CD4-positive, alpha-beta T cell treated with Interleukin-10 for 1 hour (primary cell): ENCODE data around the gene KDM4C.

ENCODE experiments used
- DNase-seq: peaks from one replicate; pipeline ENCODE4 v3.0.0-alpha.2; 2020

KDM4C gene

GRCh38 chr9:7148243-7148765 lies 390.5 kb downstream of the KDM4C start:
- no peak for DNase-seq

DNA sequence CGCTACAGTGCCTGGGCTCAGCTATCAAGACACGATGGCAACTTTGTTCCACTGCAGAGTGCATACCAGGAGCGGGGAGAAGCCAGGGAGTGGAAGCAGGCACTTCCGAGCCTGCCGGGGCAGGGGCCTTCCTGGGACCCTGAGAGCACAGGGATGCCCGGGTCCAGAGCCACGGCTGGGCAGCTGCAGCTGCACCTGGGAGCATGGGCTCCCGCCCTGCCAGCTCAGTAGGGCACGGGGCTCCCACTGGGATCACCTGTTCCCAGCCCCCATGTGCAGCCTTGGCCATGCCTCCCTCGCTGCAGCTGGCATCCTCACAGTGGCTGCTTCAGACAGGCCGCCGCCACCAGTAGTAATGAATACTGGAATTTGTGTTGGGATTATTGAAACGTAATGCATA lies 391.5 kb downstream of the KDM4C start:
- no peak for DNase-seq

- peak; percentile 33 for DNase-seq
These were observed 392.5 kb downstream of the KDM4C start for GRCh38 chr9:7150153-7150890.

DNA sequence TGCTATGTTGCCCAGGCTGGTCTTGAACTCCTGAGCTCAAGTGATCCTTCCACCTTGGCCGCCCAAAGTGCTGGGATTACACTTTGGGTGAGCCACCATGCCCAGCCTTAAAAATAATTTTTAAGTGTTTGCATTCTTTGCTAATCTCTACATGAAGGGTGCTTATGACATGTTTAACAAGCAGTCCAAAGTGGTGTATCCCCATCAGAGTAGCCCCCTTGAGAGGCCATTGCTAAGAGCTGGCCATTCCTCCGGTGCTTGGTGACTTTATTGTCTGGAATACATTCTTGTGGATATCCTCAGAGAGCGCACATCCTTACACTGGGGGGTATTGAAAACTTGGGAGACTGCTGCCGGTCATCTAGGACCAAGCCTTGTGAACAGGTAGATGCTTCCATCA lies 395.4 kb downstream of the KDM4C start:
- no peak for DNase-seq

GRCh38 chr9:7153566-7153965 lies 395.8 kb downstream of the KDM4C start:
- no peak for DNase-seq

GRCh38 chr9:7154003-7154619 lies 396.3 kb downstream of the KDM4C start:
- no peak for DNase-seq

- DNase-seq, result no peak
These were observed 396.9 kb downstream of the KDM4C start for GRCh38 chr9:7154650-7155049.

GRCh38 chr9:7161469-7161868 lies 403.7 kb downstream of the KDM4C start:
- DNase-seq, result no peak

- DNase-seq, result no peak
These were observed 406.2 kb downstream of the KDM4C start for GRCh38 chr9:7163932-7164331.

GRCh38 chr9:7164440-7165330 lies 406.9 kb downstream of the KDM4C start:
- no peak for DNase-seq

DNA sequence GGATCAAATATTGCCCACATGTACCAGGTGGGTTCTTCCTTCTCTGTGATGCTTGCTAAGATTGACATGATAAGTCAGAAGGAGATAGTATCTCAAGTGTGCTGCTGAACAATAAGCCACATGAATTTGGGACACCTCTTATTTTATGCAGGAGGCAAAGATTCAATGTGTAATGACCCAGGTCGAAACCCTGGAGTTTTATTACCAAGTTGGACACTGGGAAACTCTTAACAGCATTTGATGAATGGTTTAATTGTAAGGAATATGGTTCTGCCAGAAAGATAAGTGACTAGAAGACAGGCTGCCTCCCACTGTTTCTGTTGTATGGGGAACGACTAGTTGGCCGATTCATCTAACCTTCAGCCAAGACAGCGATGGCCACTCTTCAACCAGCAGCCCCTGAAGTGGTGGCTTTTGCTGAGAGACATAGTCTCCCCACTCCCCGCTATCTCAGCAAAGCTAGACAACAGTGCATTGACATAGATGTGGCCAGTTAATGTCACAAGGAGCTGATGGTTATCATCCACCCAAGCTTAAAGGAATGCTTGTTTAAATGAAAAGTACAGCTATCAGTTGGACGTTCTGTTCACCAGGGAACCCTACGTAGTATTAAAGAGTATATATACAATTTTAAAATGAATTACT lies 407.7 kb downstream of the KDM4C start:
- DNase-seq, result no peak

DNA sequence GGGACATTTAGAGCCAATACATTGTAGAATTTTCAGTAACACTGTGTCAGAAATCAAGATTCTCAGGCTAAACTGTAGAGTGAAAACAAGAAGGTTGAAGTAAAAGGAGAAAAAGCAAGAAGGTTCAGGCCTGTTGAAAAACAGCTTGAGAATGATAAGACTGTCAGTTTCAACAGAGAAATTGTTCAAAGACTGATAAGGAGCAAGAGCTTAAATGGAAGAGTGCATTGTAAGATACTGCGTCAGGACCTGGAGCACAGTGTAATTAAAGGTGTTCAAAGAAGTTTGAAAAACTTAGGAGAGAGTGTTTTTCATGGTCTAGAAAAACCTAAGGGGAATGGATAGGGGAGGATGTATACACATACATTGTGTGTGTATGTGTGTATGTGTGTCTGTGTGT lies 408.3 kb downstream of the KDM4C start:
- no peak for DNase-seq

- DNase-seq, result no peak
These were observed 412.1 kb downstream of the KDM4C start for GRCh38 chr9:7169717-7170389.

GRCh38 chr9:7171396-7172153 lies 413.8 kb downstream of the KDM4C start:
- no peak for DNase-seq

GRCh38 chr9:7172154-7173115 lies 414.7 kb downstream of the KDM4C start:
- no peak for DNase-seq

GRCh38 chr9:7173139-7173538 lies 415.4 kb downstream of the KDM4C start:
- DNase-seq, result no peak

DNA sequence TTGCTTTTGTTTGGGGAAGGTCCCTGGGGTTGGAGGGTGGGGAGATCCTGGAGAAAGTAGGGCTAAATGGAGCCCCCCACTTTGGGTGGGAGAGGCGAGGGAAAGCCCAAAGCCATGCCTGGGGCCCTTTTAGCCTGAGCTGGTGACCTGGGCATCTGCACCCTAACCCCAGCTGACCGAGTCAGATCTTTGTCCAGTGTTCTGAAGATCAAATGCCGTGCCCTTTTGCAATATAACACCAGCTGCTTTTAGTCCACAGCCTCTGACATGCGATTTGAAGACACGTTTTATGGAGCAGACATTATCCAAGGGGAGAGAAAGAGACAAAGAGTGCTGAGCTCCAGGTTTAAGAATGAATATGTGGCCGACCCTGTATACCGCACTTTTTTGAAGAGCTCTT lies 416.5 kb downstream of the KDM4C start:
- no peak for DNase-seq

DNA sequence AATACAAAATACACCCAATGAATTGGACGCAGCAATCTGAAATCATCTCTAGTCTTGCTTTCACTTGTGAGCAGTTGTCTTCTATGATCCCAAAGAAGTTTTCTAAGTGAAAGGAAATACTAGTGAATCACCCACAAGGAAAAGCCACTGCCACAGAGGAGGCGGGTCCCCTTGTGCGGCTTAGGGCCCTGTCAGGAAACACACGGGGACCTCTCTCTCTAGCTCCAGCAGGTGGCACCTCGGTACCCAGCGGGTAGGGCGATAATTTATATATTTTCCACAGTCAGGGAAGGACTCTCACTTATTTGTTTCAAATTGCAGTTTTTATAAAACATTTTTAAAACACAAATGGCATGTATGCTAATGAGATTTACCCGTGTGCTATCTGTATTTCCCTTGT lies 417.1 kb downstream of the KDM4C start:
- no peak for DNase-seq

- DNase-seq, result no peak
These were observed 418.8 kb downstream of the KDM4C start for GRCh38 chr9:7176561-7176960.

- no peak for DNase-seq
These were observed 419.6 kb downstream of the KDM4C start for GRCh38 chr9:7177383-7177782.
